Fibroblast of lung (primary cell): ENCODE results near the gene HOXA13. TPM values are rescaled to one million over a fixed set of nuclear protein-coding genes. Genes with fewer than 3 reads are reported as not detected.
A peak's percentile ranks its signal among the peaks of the same experiment; 100 is the strongest.

Experiments used
- DNase-seq, 2 donors: peaks; one replicate each; pipeline versions ENCODE4 v3.0.0 to v3.0.0-alpha.2; 2010; ENCODE audit warnings: low read depth in 2 of 2
- H2AFZ ChIP-seq: 2 replicates; pipeline ENCODE4 v1.5.1; 2012; ENCODE audit warnings: low read length, control low read depth, inconsistent platforms
- H3K27ac ChIP-seq: 2 replicates; pipeline ENCODE4 v1.5.1; 2011; ENCODE audit warnings: low read length, control low read depth; ENCODE audit not compliant: insufficient read depth
- H3K27me3 ChIP-seq: 2 replicates; pipeline ENCODE4 v1.5.1; 2011; ENCODE audit warnings: mild to moderate bottlenecking, low read length; ENCODE audit not compliant: control insufficient read depth, insufficient read depth
- H3K36me3 ChIP-seq: 2 replicates; pipeline ENCODE4 v1.5.1; 2011; ENCODE audit warnings: low read length; ENCODE audit not compliant: control insufficient read depth, insufficient read depth
- H3K4me1 ChIP-seq: 2 replicates; pipeline ENCODE4 v1.5.1; 2011; ENCODE audit warnings: low read length; ENCODE audit not compliant: control insufficient read depth, insufficient read depth; ENCODE audit errors: extremely low read depth
- H3K4me2 ChIP-seq: 2 replicates; pipeline ENCODE4 v1.5.1; 2011; ENCODE audit warnings: low read length, control low read depth; ENCODE audit not compliant: insufficient read depth; ENCODE audit errors: extremely low read depth
- H3K4me3 ChIP-seq, 4 experiments: fragments of 200-600 bp in 1 of 4; sonication (generic) in 1 of 4; replicated peaks in 1 of 4; 2 replicates each; pipeline ENCODE4 v1.5.1; 2011 to 2016; ENCODE audit warnings: low read length in 4 of 4, low read depth in 3 of 4, mild to moderate bottlenecking in 3 of 4, control low read depth in 2 of 4, inconsistent platforms in 1 of 4, mixed read lengths in 1 of 4; ENCODE audit not compliant: insufficient read depth in 1 of 4; ENCODE audit errors: control extremely low read depth in 1 of 4
- H3K79me2 ChIP-seq: 2 replicates; pipeline ENCODE4 v1.5.1; 2012; ENCODE audit warnings: mild to moderate bottlenecking, low read length, inconsistent platforms; ENCODE audit not compliant: control insufficient read depth, insufficient read depth
- H3K9ac ChIP-seq: 2 replicates; pipeline ENCODE4 v1.5.1; 2011; ENCODE audit warnings: mild to moderate bottlenecking, low read length, control low read depth; ENCODE audit not compliant: insufficient read depth
- H3K9me3 ChIP-seq: 2 replicates; pipeline ENCODE4 v1.5.1; 2012; ENCODE audit warnings: low read depth, low read length; ENCODE audit not compliant: control insufficient read depth, insufficient read depth
- H4K20me1 ChIP-seq: 2 replicates; pipeline ENCODE4 v1.5.1; 2011; ENCODE audit warnings: low read length; ENCODE audit not compliant: control insufficient read depth, insufficient read depth; ENCODE audit errors: extremely low read depth
- EZH2 ChIP-seq: IDR thresholded peaks from 2 replicates; pipeline ENCODE4 v1.5.1; 2012; ENCODE audit warnings: low read length, control low read depth, mild to moderate bottlenecking; ENCODE audit errors: missing control alignments
- polyA plus RNA-seq, 2 donors: library from polyadenylated mRNA; depleted of rRNA in 1 of 2; stranded (reverse) in 1 of 2; unstranded in 1 of 2; fragments of >200 nt; gene quantifications; 2 replicates each; pipeline ENCODE4 v1.2.1, GENCODE V29; 2011 to 2012; ENCODE audit warnings: missing spikeins in 1 of 2
- total RNA-seq: library from RNA; depleted of rRNA; stranded (reverse); fragments of >200 nt; gene quantifications from 2 replicates; pipeline ENCODE4 v1.2.1, GENCODE V29; 2014
- TF ChIP-seq, protein P1 (sequence below), 2 donors: IDR thresholded peaks in 1 of 2; conservative IDR thresholded peaks in 1 of 2; 1 replicate in 1 of 2; 2 replicates in 1 of 2; pipeline ENCODE4 v1.5.1; 2011 to 2012; ENCODE audit warnings: low read length in 2 of 2, control low read depth in 1 of 2, inconsistent platforms in 1 of 2, low read depth in 1 of 2, mild to moderate bottlenecking in 1 of 2

The HOXA13 gene
- total and polyA plus RNA-seq, 2 donors (not counting 1 experiment from before 2014, with no cell fraction given), result not detected

DNA sequence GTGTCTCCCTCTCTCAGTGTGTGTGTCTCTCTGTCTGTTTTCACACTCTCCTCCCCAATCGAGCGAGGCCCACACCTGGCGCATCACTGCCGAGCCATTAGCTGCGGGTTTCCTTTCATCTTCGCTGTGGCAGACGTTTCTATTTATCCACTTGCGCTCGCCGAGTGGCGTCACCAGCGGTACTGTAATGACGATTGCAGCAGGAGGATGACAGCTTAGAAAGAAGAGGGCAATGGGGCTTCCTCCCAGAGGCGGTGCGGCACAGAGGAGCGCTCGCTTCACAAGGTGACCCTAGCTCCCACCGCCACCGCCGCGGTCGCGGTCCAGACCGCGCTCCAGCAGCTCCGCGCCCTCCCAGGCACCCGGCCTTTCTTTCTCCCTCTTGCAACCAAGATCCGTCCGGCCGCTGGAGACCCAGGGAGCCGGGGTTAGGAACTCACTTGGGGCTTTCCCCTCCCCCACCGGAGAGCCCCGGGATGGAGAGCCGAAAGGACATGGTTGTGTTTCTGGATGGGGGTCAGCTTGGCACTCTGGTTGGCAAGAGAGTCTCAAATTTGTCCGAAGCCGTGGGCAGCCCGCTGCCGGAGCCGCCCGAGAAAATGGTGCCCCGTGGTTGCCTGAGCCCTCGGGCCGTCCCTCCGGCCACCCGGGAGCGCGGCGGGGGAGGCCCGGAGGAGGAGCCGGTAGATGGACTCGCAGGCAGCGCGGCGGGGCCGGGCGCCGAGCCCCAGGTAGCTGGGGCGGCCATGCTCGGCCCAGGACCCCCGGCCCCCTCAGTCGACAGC, 42.9 kb upstream of the HOXA13 start, which contains the start of gene EVX1:
TSS of gene EVX1 (plus strand) at position 248 of the 785 bp plus-strand sequence. CDS start at position 477, 229 bp downstream.
- no peak within 1 kb of the TSS for H3K4me2 ChIP-seq
- H3K36me3 ChIP-seq, result no peaks in the 10 kb centered on the region
- H3K4me3 ChIP-seq, result no peak within 1 kb of the TSS
- no peaks in the 10 kb centered on the region for H3K79me2 ChIP-seq
- no peaks in the 10 kb centered on the region for H3K4me1 ChIP-seq
- TF ChIP-seq EZH2, result peak; percentile 95
- TF ChIP-seq, protein P1, sequence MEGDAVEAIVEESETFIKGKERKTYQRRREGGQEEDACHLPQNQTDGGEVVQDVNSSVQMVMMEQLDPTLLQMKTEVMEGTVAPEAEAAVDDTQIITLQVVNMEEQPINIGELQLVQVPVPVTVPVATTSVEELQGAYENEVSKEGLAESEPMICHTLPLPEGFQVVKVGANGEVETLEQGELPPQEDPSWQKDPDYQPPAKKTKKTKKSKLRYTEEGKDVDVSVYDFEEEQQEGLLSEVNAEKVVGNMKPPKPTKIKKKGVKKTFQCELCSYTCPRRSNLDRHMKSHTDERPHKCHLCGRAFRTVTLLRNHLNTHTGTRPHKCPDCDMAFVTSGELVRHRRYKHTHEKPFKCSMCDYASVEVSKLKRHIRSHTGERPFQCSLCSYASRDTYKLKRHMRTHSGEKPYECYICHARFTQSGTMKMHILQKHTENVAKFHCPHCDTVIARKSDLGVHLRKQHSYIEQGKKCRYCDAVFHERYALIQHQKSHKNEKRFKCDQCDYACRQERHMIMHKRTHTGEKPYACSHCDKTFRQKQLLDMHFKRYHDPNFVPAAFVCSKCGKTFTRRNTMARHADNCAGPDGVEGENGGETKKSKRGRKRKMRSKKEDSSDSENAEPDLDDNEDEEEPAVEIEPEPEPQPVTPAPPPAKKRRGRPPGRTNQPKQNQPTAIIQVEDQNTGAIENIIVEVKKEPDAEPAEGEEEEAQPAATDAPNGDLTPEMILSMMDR (conservative IDR thresholded peaks at IDR 0.05 in 1 of 2, IDR thresholded peaks at IDR 0.05 in 1 of 2; ENCODE audit: low read depth in 1 of 2, low read length in 2 of 2), result no peak
- H4K20me1 ChIP-seq, result no peaks in the 10 kb centered on the region
- no peak within 1 kb of the TSS for H2AFZ ChIP-seq
- H3K27me3 ChIP-seq, result peaks cover 95% of the 10 kb centered on the region
- no peak within 1 kb of the TSS for H3K27ac ChIP-seq
- no peaks in the 10 kb centered on the region for H3K9me3 ChIP-seq
- no peak for DNase-seq
- H3K9ac ChIP-seq, result no peak within 1 kb of the TSS

DNA sequence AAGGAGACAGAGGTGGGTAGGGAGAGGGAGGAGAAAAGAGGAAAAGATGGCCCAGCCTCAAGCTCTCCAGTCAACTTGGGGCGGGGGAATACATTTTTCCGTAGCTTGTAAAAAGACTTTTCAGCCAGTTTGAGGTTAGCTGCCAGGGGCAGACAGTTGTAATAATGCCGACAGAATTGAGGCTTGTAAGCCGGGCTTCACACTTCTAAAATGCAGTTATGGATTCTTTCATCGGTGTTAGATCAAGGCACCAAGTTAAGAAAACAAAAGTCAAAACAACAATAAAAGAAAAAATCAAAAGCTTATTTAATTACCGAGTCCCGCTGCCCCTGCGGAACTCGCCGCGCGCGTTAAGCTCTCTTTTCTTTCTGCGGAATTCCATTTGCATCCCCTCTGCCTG, 42.3 kb upstream of the HOXA13 start:
- Histone ChIP-seq H3K27ac (no peak overlapping the region), H3K79me2 (no peaks in the 10 kb centered on the region), H3K9me3 (no peaks in the 10 kb centered on the region), H3K4me3 (no peak overlapping the region), H3K4me2 (no peak overlapping the region), H3K9ac (no peak overlapping the region), H3K4me1 (no peaks in the 10 kb centered on the region), H4K20me1 (no peaks in the 10 kb centered on the region), H3K27me3 (peaks cover 95% of the 10 kb centered on the region), H3K36me3 (no peaks in the 10 kb centered on the region), H2AFZ (no peak overlapping the region)
- TF ChIP-seq, protein P1 (conservative IDR thresholded peaks at IDR 0.05 in 1 of 2, IDR thresholded peaks at IDR 0.05 in 1 of 2; ENCODE audit: low read depth in 1 of 2, low read length in 2 of 2), result no peak
- no peak for TF ChIP-seq EZH2
- DNase-seq, result no peak

DNA sequence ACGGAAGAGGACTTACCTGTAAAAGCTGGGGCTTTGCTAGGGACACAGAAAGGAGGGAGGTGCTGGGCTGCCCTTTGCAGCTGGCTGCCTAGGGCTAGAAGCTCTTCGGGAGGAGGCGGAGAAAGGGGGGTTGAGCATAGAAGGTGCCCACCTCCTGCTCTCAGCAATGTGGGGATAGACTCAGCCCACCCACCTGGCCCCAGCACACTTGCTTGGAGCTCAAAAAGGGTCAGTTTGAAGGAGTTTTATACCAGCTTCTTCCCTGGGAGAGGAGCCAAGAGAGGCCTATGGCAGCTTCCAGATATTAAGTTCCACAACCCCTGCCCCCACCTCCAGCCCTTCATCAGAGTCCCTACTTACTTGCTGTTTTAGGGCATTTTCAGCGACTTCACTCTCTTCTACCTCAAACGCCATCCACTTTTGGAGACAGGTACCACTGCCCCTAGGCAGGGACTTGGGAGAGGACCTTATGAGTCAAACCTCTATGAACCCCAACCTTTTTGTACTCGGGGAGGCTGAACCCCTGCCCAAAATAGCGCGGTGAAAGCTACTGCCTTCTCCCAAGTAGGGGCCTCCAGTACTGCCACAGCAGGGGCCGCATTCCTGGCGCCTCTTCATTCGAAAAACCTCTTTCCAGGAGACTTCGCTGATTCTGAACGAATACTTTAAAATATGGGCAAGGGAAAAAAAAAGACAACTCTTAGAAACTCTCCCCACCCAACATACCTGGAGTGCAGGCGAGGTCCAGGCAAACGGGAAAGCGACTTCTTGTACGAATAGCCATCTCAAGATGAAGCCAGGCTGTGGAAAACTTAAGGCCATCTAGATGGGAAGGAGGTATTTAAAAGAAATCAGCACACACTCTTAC, 41.5 kb upstream of the HOXA13 start:
- Histone ChIP-seq H3K4me3 (no peak overlapping the region), H3K4me2 (no peak overlapping the region), H4K20me1 (no peaks in the 10 kb centered on the region), H3K27me3 (peaks cover 95% of the 10 kb centered on the region), H3K79me2 (no peaks in the 10 kb centered on the region), H3K9ac (no peak overlapping the region), H2AFZ (no peak overlapping the region), H3K4me1 (no peaks in the 10 kb centered on the region), H3K9me3 (no peaks in the 10 kb centered on the region), H3K27ac (no peak overlapping the region), H3K36me3 (no peaks in the 10 kb centered on the region)
- no peak for DNase-seq
- TF ChIP-seq EZH2, result no peak
- TF ChIP-seq, protein P1 (conservative IDR thresholded peaks at IDR 0.05 in 1 of 2, IDR thresholded peaks at IDR 0.05 in 1 of 2; ENCODE audit: low read depth in 1 of 2, low read length in 2 of 2), result no peak
